H1 (cell line): ENCODE results near the gene RHO. TPM values are rescaled to one million over a fixed set of nuclear protein-coding genes. Genes with fewer than 3 reads are reported as not detected.

Experiments used
- CTCF ChIA-PET: fragments of 300-600 bp; sonication (Branson Sonifier 250); formaldehyde crosslinking; loops from one replicate; lab custom pipeline; 2021; ENCODE audit not compliant: partially characterized antibody; lab: Charles Lee
- POLR2A ChIA-PET: fragments of 300-600 bp; sonication (Branson Sonifier 250); formaldehyde crosslinking; loops from one replicate; lab custom pipeline; 2021; ENCODE audit warnings: inconsistent platforms; ENCODE audit not compliant: partially characterized antibody; lab: Charles Lee
- DNase-seq, 2 experiments: peaks; one replicate each; pipeline versions ENCODE4 v3.0.0 to v3.0.0-alpha.2; 2010 to 2022; ENCODE audit warnings: low spot score in 2 of 2, low read depth in 1 of 2, mixed read lengths in 1 of 2
- FAIRE-seq: peaks from 2 replicates; lab custom pipeline; 2011; peaks lifted over from hg19 to GRCh38; lab: Jason Lieb, UNC
- H2AFZ ChIP-seq: 2 replicates; pipeline ENCODE4 v1.8.1; 2012; ENCODE audit warnings: low read length, inconsistent platforms
- H2AK5ac ChIP-seq: 2 replicates; pipeline ENCODE4 v1.6.1; 2013; ENCODE audit warnings: low read depth, low read length
- H2BK120ac ChIP-seq: replicated peaks from 2 replicates; pipeline ENCODE3; 2013; ENCODE audit warnings: low read depth, low read length, inconsistent platforms
- H2BK12ac ChIP-seq: 2 replicates; pipeline ENCODE4 v1.6.1; 2013; ENCODE audit warnings: low read depth, low read length
- H2BK15ac ChIP-seq: 2 replicates; pipeline ENCODE4 v1.6.1; 2013; ENCODE audit warnings: low read length
- H2BK20ac ChIP-seq: 2 replicates; pipeline ENCODE4 v1.6.1; 2013; ENCODE audit warnings: low read length
- H2BK5ac ChIP-seq: 2 replicates; pipeline ENCODE4 v1.6.1; 2013; ENCODE audit warnings: low read depth, low read length
- H3K14ac ChIP-seq: 2 replicates; pipeline ENCODE4 v1.6.1; 2013; ENCODE audit warnings: inconsistent platforms; ENCODE audit not compliant: insufficient read length
- H3K18ac ChIP-seq: 2 replicates; pipeline ENCODE4 v1.6.1; 2013; ENCODE audit warnings: low read length; ENCODE audit errors: extremely low read depth
- H3K23ac ChIP-seq: 2 replicates; pipeline ENCODE4 v1.6.1; 2013; ENCODE audit warnings: inconsistent platforms; ENCODE audit not compliant: insufficient read length
- H3K23me2 ChIP-seq: 2 replicates; pipeline ENCODE4 v1.6.1; 2013; ENCODE audit warnings: low read depth, low read length
- H3K27ac ChIP-seq: 2 replicates; pipeline ENCODE4 v1.6.1; 2011; ENCODE audit warnings: low read depth, low read length, inconsistent platforms
- H3K27me3 ChIP-seq, 4 experiments: replicated peaks in 1 of 4; 1 replicate in 1 of 4; 2 replicates in 3 of 4; pipeline versions ENCODE4 v1.6.1 to v1.8.1; 2011 to 2013; ENCODE audit warnings: low read length in 3 of 4, mild to moderate bottlenecking in 3 of 4, inconsistent platforms in 2 of 4, mixed read lengths in 2 of 4, moderate library complexity in 1 of 4; ENCODE audit not compliant: control insufficient read depth in 3 of 4, insufficient read depth in 3 of 4; ENCODE audit errors: extremely low read depth in 1 of 4
- H3K36me3 ChIP-seq, 4 experiments: 2 replicates each; pipeline versions ENCODE4 v1.6.1 to v1.8.1; 2011 to 2013; ENCODE audit warnings: mild to moderate bottlenecking in 4 of 4, low read length in 3 of 4, moderate library complexity in 2 of 4, control low read depth in 1 of 4, inconsistent platforms in 1 of 4; ENCODE audit not compliant: insufficient read depth in 4 of 4, control insufficient read depth in 2 of 4
- H3K4ac ChIP-seq: replicated peaks from 2 replicates; pipeline ENCODE3; 2013; ENCODE audit warnings: low read length, low read depth, mixed read lengths, inconsistent platforms; ENCODE audit not compliant: insufficient read length
- H3K4me1 ChIP-seq, 4 experiments: replicated peaks in 1 of 4; 1 replicate in 1 of 4; 2 replicates in 3 of 4; pipeline versions ENCODE4 v1.6.1 to v1.8.1; 2011 to 2013; ENCODE audit warnings: low read length in 3 of 4, inconsistent platforms in 2 of 4, mixed read lengths in 1 of 4; ENCODE audit not compliant: insufficient read depth in 4 of 4, control insufficient read depth in 3 of 4
- H3K4me2 ChIP-seq, 2 experiments: 2 replicates each; pipeline versions ENCODE4 v1.6.1 to v1.8.1; 2011 to 2013; ENCODE audit warnings: low read depth in 2 of 2, low read length in 2 of 2, control low read depth in 1 of 2, inconsistent platforms in 1 of 2, mild to moderate bottlenecking in 1 of 2; ENCODE audit not compliant: insufficient read depth in 1 of 2
- H3K4me3 ChIP-seq, 4 experiments: fragments of 200-600, 300-600 bp in 1 of 4; sonication (generic), shearing (Covaris generic), sonication (Bioruptor Twin) in 1 of 4; 2 replicates each; pipeline versions ENCODE4 v1.5.1 to v1.8.1; 2011 to 2016; ENCODE audit warnings: low read length in 4 of 4, low read depth in 3 of 4, control low read depth in 2 of 4, inconsistent platforms in 2 of 4, mild to moderate bottlenecking in 2 of 4, mixed read lengths in 1 of 4, moderate library complexity in 1 of 4; ENCODE audit not compliant: insufficient read depth in 2 of 4; ENCODE audit errors: extremely low read depth in 1 of 4
- H3K56ac ChIP-seq: replicated peaks from 2 replicates; pipeline ENCODE3; 2013; ENCODE audit warnings: low read depth, mild to moderate bottlenecking, mixed read lengths, low read length, inconsistent platforms; ENCODE audit not compliant: insufficient read length
- H3K79me1 ChIP-seq: 2 replicates; pipeline ENCODE4 v1.6.1; 2013; ENCODE audit warnings: low read depth, low read length, control low read depth
- H3K79me2 ChIP-seq, 2 experiments: 2 replicates each; pipeline versions ENCODE4 v1.6.1 to v1.8.1; 2012 to 2013; ENCODE audit warnings: low read length in 2 of 2, mild to moderate bottlenecking in 2 of 2, inconsistent platforms in 1 of 2; ENCODE audit not compliant: insufficient read depth in 2 of 2, control insufficient read depth in 1 of 2
- H3K9ac ChIP-seq, 4 experiments: replicated peaks in 1 of 4; 1 replicate in 1 of 4; 2 replicates in 3 of 4; pipeline versions ENCODE4 v1.6.1 to v1.8.1; 2011 to 2013; ENCODE audit warnings: low read depth in 3 of 4, low read length in 3 of 4, control low read depth in 2 of 4, mild to moderate bottlenecking in 2 of 4, moderate library complexity in 2 of 4, inconsistent platforms in 1 of 4; ENCODE audit errors: extremely low read depth in 1 of 4
- H3K9me3 ChIP-seq, 2 experiments: 2 replicates each; pipeline versions ENCODE4 v1.6.1 to v1.8.1; 2012 to 2013; ENCODE audit warnings: mild to moderate bottlenecking in 2 of 2, moderate library complexity in 2 of 2, control low read depth in 1 of 2, inconsistent platforms in 1 of 2, low read depth in 1 of 2, low read length in 1 of 2, mixed read lengths in 1 of 2; ENCODE audit not compliant: insufficient read depth in 2 of 2
- H4K20me1 ChIP-seq, 2 experiments: replicated peaks in 1 of 2; 2 replicates each; pipeline versions ENCODE3 to v1.8.1; 2011 to 2013; ENCODE audit warnings: inconsistent platforms in 2 of 2, low read length in 2 of 2, mild to moderate bottlenecking in 1 of 2; ENCODE audit not compliant: insufficient read depth in 2 of 2, control insufficient read depth in 1 of 2
- H4K5ac ChIP-seq: 2 replicates; pipeline ENCODE4 v1.6.1; 2013; ENCODE audit warnings: low read length, low read depth, mixed read lengths, inconsistent platforms; ENCODE audit not compliant: insufficient read length
- H4K8ac ChIP-seq: 2 replicates; pipeline ENCODE4 v1.8.0; 2013; ENCODE audit warnings: mild to moderate bottlenecking, moderate library complexity, low read length, inconsistent platforms; ENCODE audit not compliant: insufficient read depth; ENCODE audit errors: extremely low read depth
- H4K91ac ChIP-seq: replicated peaks from 2 replicates; pipeline ENCODE3; 2013; ENCODE audit warnings: low read length, mixed read lengths, inconsistent platforms; ENCODE audit not compliant: insufficient read length
- CEBPB ChIP-seq: IDR thresholded peaks from 2 replicates; pipeline ENCODE4 v1.6.1; 2012; ENCODE audit warnings: low read depth, low read length
- JUND ChIP-seq: IDR thresholded peaks from 2 replicates; pipeline ENCODE4 v1.6.1; 2011; ENCODE audit warnings: mild to moderate bottlenecking, improper control_type of control experiment, low read length
- SP4 ChIP-seq: IDR thresholded peaks from 2 replicates; pipeline ENCODE4 v1.6.1; 2012; ENCODE audit warnings: low read length, inconsistent platforms
- SUZ12 ChIP-seq: fragments of 200-600 bp; sonication (generic); IDR thresholded peaks from 2 replicates; pipeline ENCODE4 v1.6.1; 2012; ENCODE audit warnings: mild to moderate bottlenecking, inconsistent platforms, low read length, moderate library complexity, mixed read lengths
- TAF1 ChIP-seq: IDR thresholded peaks from 2 replicates; pipeline ENCODE4 v1.6.1; 2011; ENCODE audit warnings: mild to moderate bottlenecking, low read depth, low read length
- WGBS, 2 experiments: shearing (Covaris generic) in 1 of 2; methylation state at CpG; one replicate each; pipeline versions ENCODE4 v1.1.6 to v1.1.7; 2013 to 2015; ENCODE audit warnings: low lambda C conversion rate in 2 of 2, mixed read lengths in 2 of 2, inconsistent platforms in 1 of 2, low coverage in 1 of 2, missing lambda C conversion rate in 1 of 2; ENCODE audit not compliant: insufficient replicate concordance in 2 of 2, insufficient coverage in 1 of 2, insufficient read length in 1 of 2; ENCODE audit errors: extremely low coverage in 1 of 2, missing lambda C conversion rate in 1 of 2; 5-methylcytosine and 5-hydroxymethylcytosine counted together
- polyA plus RNA-seq, 7 experiments: library from polyadenylated mRNA; depleted of rRNA in 3 of 7; stranded (reverse) in 5 of 7; unstranded in 2 of 7; fragments of >200 nt in 5 of 7; fragments of 200-250 nt in 2 of 7; gene quantifications; 1 replicate in 5 of 7; 2 replicates in 1 of 7; 4 replicates in 1 of 7; pipeline versions ENCODE4 v1.2.1 to v1.2.3, GENCODE V29; 2011 to 2013; ENCODE audit warnings: missing spikeins in 2 of 7, mixed read lengths in 2 of 7
- total RNA-seq: library from RNA; stranded (reverse); fragmentation: NEBNext Ultra II Directional; extraction: Animal tissue kit (Norgen Biotek cat#: 25700); gene quantifications from 2 replicates; pipeline ENCODE4 v1.2.1, GENCODE V29; 2021

The RHO gene
- total and polyA plus RNA-seq, 2 of the 8 experiments (the other 6 are each of a cell fraction or from before 2014, with no cell fraction given), result not detected

GRCh38 chr3:129571605-129572547 lies 43.4 kb downstream of the RHO start:
- Histone ChIP-seq H3K27me3 (no peaks in the 10 kb centered on the region), H3K4me2 (no peak overlapping the region), H2BK15ac (no peak overlapping the region), H3K14ac (no peak overlapping the region), H3K23ac (no peak overlapping the region), H3K56ac (no peak overlapping the region), H3K4me3 (no peak overlapping the region), H2BK5ac (no peak overlapping the region), H3K79me2 (no peaks in the 10 kb centered on the region), H4K5ac (no peak overlapping the region), H3K18ac (no peak overlapping the region), H3K4ac (no peak overlapping the region), H3K9me3 (no peaks in the 10 kb centered on the region), H2AK5ac (no peak overlapping the region), H2AFZ (no peak overlapping the region), H2BK20ac (no peak overlapping the region), H4K8ac (no peak overlapping the region; the same call in 1 of the 2 replicates), H3K36me3 (no peaks in the 10 kb centered on the region), H2BK12ac (no peak overlapping the region), H3K27ac (no peak overlapping the region), H3K4me1 (peaks cover 0 to 19% (median 2%) of the 10 kb centered on the region in 4 experiments; a peak in 4 of 7 replicates), H3K79me1 (no peaks in the 10 kb centered on the region), H2BK120ac (no peak overlapping the region), H3K23me2 (no peaks in the 10 kb centered on the region), H3K9ac (no peak overlapping the region), H4K91ac (no peak overlapping the region), H4K20me1 (peaks cover 0 to 2% of the 10 kb centered on the region in 2 experiments)
- 94% methylated on average over 18 of the region's 22 CpGs; no CpG with 5 or more reads in 1 of the 2 experiments for WGBS, 2 experiments
- DNase-seq, result no peak
- no peak for FAIRE-seq
- TF ChIP-seq CEBPB, result no peak
- no peak for TF ChIP-seq SP4
- no peak for TF ChIP-seq JUND
- no peak for TF ChIP-seq TAF1
- no peak for TF ChIP-seq SUZ12
- ChIA-PET CTCF (interaction anchor here (1.0 to 1.2 kb wide), 3 partner anchors 29 to 82 kb away, joined by 3 read pairs; partner anchors contain the start of gene H1-8), POLR2A (interaction anchor here (1.3 kb wide), 1 partner anchor 10 kb away, joined by 3 read pairs; no protein-coding TSS in a partner anchor)
